KOPT-K1 (cell line): Measurements from ENCODE around the gene TPO.

Source experiments
- H3K27ac ChIP-seq: fragments of 200-600 bp; sonication (generic); 2 replicates; pipeline ENCODE4 v1.5.1; 2016; ENCODE audit warnings: antibody characterized with exemption, mild to moderate bottlenecking, low read depth, low read length; ENCODE audit not compliant: poor library complexity, severe bottlenecking
- H3K36me3 ChIP-seq: fragments of 200-600 bp; sonication (generic); 2 replicates; pipeline ENCODE4 v1.5.1; 2017; ENCODE audit warnings: antibody characterized with exemption, mild to moderate bottlenecking, low read length, moderate library complexity; ENCODE audit not compliant: insufficient read depth
- H3K9me3 ChIP-seq: fragments of 200-600 bp; sonication (generic); 2 replicates; pipeline ENCODE4 v1.5.1; 2017; ENCODE audit warnings: antibody characterized with exemption, low read length, mild to moderate bottlenecking; ENCODE audit not compliant: insufficient read depth, poor library complexity, severe bottlenecking

The TPO gene

GRCh38 chr2:1451422-1451821, 38.2 kb downstream of the TPO start:
- no peaks in the 10 kb centered on the region for H3K9me3 ChIP-seq
- H3K27ac ChIP-seq: no peak overlapping the region
- H3K36me3 ChIP-seq: no peaks in the 10 kb centered on the region

GRCh38 chr2:1453561-1453960, 40.3 kb downstream of the TPO start:
- H3K9me3 ChIP-seq: no peaks in the 10 kb centered on the region
- no peak overlapping the region for H3K27ac ChIP-seq

GRCh38 chr2:1454346-1454745, 41.1 kb downstream of the TPO start:
- no peaks in the 10 kb centered on the region for H3K9me3 ChIP-seq
- no peaks in the 10 kb centered on the region for H3K36me3 ChIP-seq
- H3K27ac ChIP-seq: no peak overlapping the region

More at GRCh38 chr2:1453561-1453960, 40.3 kb downstream of the TPO start:
- no peaks in the 10 kb centered on the region for H3K36me3 ChIP-seq

GRCh38 chr2:1455466-1455865, 42.2 kb downstream of the TPO start:
- no peaks in the 10 kb centered on the region for H3K36me3 ChIP-seq
- H3K9me3 ChIP-seq: no peaks in the 10 kb centered on the region
- H3K27ac ChIP-seq: no peak overlapping the region

GRCh38 chr2:1458432-1458831, 45.2 kb downstream of the TPO start:
- no peaks in the 10 kb centered on the region for H3K36me3 ChIP-seq
- H3K9me3 ChIP-seq: no peaks in the 10 kb centered on the region
- H3K27ac ChIP-seq: no peak overlapping the region

GRCh38 chr2:1459727-1460126, 46.5 kb downstream of the TPO start:
- Histone ChIP-seq H3K27ac (no peak overlapping the region), H3K36me3 (no peaks in the 10 kb centered on the region), H3K9me3 (no peaks in the 10 kb centered on the region)

- Histone ChIP-seq H3K9me3 (no peaks in the 10 kb centered on the region), H3K36me3 (no peaks in the 10 kb centered on the region), H3K27ac (no peak overlapping the region)
These were observed 47.7 kb downstream of the TPO start for GRCh38 chr2:1460851-1461418.

GRCh38 chr2:1461507-1462390, 48.5 kb downstream of the TPO start:
- Histone ChIP-seq H3K36me3 (no peaks in the 10 kb centered on the region), H3K9me3 (no peaks in the 10 kb centered on the region), H3K27ac (no peak overlapping the region)

- Histone ChIP-seq H3K36me3 (no peaks in the 10 kb centered on the region), H3K9me3 (no peaks in the 10 kb centered on the region), H3K27ac (no peak overlapping the region)
These were observed 49.7 kb downstream of the TPO start for GRCh38 chr2:1462994-1463393.

- Histone ChIP-seq H3K36me3 (no peaks in the 10 kb centered on the region), H3K27ac (no peak overlapping the region)
These were observed 59.1 kb downstream of the TPO start for GRCh38 chr2:1472350-1472749.

GRCh38 chr2:1476617-1477195, 63.4 kb downstream of the TPO start:
- no peak overlapping the region for H3K27ac ChIP-seq
- no peaks in the 10 kb centered on the region for H3K9me3 ChIP-seq
- H3K36me3 ChIP-seq: no peaks in the 10 kb centered on the region

More at GRCh38 chr2:1472350-1472749, 59.1 kb downstream of the TPO start:
- H3K9me3 ChIP-seq: no peaks in the 10 kb centered on the region

GRCh38 chr2:1477196-1478040, 64.2 kb downstream of the TPO start:
- H3K27ac ChIP-seq: no peak overlapping the region
- H3K9me3 ChIP-seq: no peaks in the 10 kb centered on the region
- H3K36me3 ChIP-seq: no peaks in the 10 kb centered on the region

- H3K36me3 ChIP-seq: no peaks in the 10 kb centered on the region
- H3K9me3 ChIP-seq: no peaks in the 10 kb centered on the region
- no peak overlapping the region for H3K27ac ChIP-seq
These were observed 65.3 kb downstream of the TPO start for GRCh38 chr2:1478311-1479305.

GRCh38 chr2:1479346-1479745, 66.1 kb downstream of the TPO start:
- Histone ChIP-seq H3K36me3 (no peaks in the 10 kb centered on the region), H3K27ac (no peak overlapping the region), H3K9me3 (no peaks in the 10 kb centered on the region)
